BJ (cell line): ENCODE results near the gene LPAR2. TPM values are rescaled to one million over a fixed set of nuclear protein-coding genes. Genes with fewer than 3 reads are reported as not detected.

Experiments
- CTCF ChIA-PET: fragments of 350-600 bp; formaldehyde crosslinking; extraction: SDS; loops from one replicate; lab custom pipeline; 2021; ENCODE audit warnings: antibody characterized with exemption, inconsistent platforms; lab: Yijun Ruan, JAX
- POLR2A ChIA-PET: fragments of 300-600 bp; sonication (Branson Sonifier 250); formaldehyde crosslinking; extraction: SDS; loops from one replicate; lab custom pipeline; 2021; ENCODE audit warnings: antibody characterized with exemption; lab: Charles Lee
- DNase-seq: peaks from one replicate; pipeline ENCODE4 v3.0.0-alpha.2; 2011; ENCODE audit warnings: low read depth
- H3K27me3 ChIP-seq: 2 replicates; pipeline ENCODE4 v1.6.0; 2011; ENCODE audit warnings: low read length; ENCODE audit not compliant: control insufficient read depth, insufficient read depth
- H3K36me3 ChIP-seq: 2 replicates; pipeline ENCODE4 v1.5.1; 2011; ENCODE audit warnings: low read length; ENCODE audit not compliant: control insufficient read depth, insufficient read depth
- H3K4me3 ChIP-seq: 2 replicates; pipeline ENCODE4 v1.5.1; 2011; ENCODE audit warnings: low read depth, mild to moderate bottlenecking, control low read depth, low read length
- CTCF ChIP-seq: IDR thresholded peaks from 2 replicates; pipeline ENCODE4 v1.5.1; 2011; ENCODE audit warnings: low read depth, mild to moderate bottlenecking, control low read depth, inconsistent platforms, low read length, moderate library complexity; ENCODE audit not compliant: insufficient read depth
- polyA plus RNA-seq: library from polyadenylated mRNA; depleted of rRNA; stranded (reverse); fragments of >200 nt; gene quantifications from 2 replicates; pipeline ENCODE4 v1.2.3, GENCODE V29; 2011

The LPAR2 gene
- polyA plus RNA-seq, 1 experiment, result 2.1 TPM

GRCh38 chr19:19597809-19598306 is 30.2 kb downstream of the LPAR2 start:
- no peak for DNase-seq
- ChIA-PET POLR2A (no interaction called here), CTCF (no interaction called here)
- H3K27me3 ChIP-seq, result no peaks in the 10 kb centered on the region
- TF ChIP-seq CTCF, result no peak
- H3K36me3 ChIP-seq, result no peaks in the 10 kb centered on the region
- no peak overlapping the region for H3K4me3 ChIP-seq

GRCh38 chr19:19595171-19595701 is 32.8 kb downstream of the LPAR2 start:
- no peak for DNase-seq
- CTCF ChIA-PET, result interaction anchor here (2.1 kb wide), 1 partner anchor 42 kb away, joined by 7 read pairs; no protein-coding TSS in a partner anchor
- POLR2A ChIA-PET, result no interaction called here

GRCh38 chr19:19594381-19594780 is 33.6 kb downstream of the LPAR2 start:
- no peak overlapping the region for H3K4me3 ChIP-seq
- no peak for DNase-seq
- CTCF ChIA-PET, result interaction anchor here (0.7 to 2.1 kb wide), 2 partner anchors 41 to 50 kb away, joined by 4 to 7 read pairs; no protein-coding TSS in a partner anchor

More at GRCh38 chr19:19595171-19595701, 32.8 kb downstream of the LPAR2 start:
- TF ChIP-seq CTCF, result no peak
- no peaks in the 10 kb centered on the region for H3K27me3 ChIP-seq
- no peaks in the 10 kb centered on the region for H3K36me3 ChIP-seq
- no peak overlapping the region for H3K4me3 ChIP-seq

GRCh38 chr19:19592690-19593089 is 35.3 kb downstream of the LPAR2 start:
- Histone ChIP-seq H3K27me3 (no peaks in the 10 kb centered on the region), H3K4me3 (no peak overlapping the region), H3K36me3 (no peaks in the 10 kb centered on the region)
- ChIA-PET POLR2A (no interaction called here), CTCF (interaction anchor here (2.3 kb wide), 1 partner anchor 39 kb away, joined by 7 read pairs; no protein-coding TSS in a partner anchor)
- DNase-seq, result no peak
- no peak for TF ChIP-seq CTCF

More at GRCh38 chr19:19594381-19594780, 33.6 kb downstream of the LPAR2 start:
- no peaks in the 10 kb centered on the region for H3K36me3 ChIP-seq
- TF ChIP-seq CTCF, result no peak
- H3K27me3 ChIP-seq, result no peaks in the 10 kb centered on the region
- POLR2A ChIA-PET, result no interaction called here

- DNase-seq, result peak; percentile 87
- ChIA-PET CTCF (interaction anchor here (1.1 to 2.3 kb wide), 4 partner anchors 29 to 59 kb away, joined by 3 to 8 read pairs (median 5); no protein-coding TSS in a partner anchor), POLR2A (no interaction called here)
- TF ChIP-seq CTCF, result no peak
- no peak overlapping the region for H3K4me3 ChIP-seq
- no peaks in the 10 kb centered on the region for H3K27me3 ChIP-seq
- no peaks in the 10 kb centered on the region for H3K36me3 ChIP-seq
These were observed 36.7 kb downstream of the LPAR2 start for GRCh38 chr19:19591133-19591825.
